Stimulated activated CD8-positive, alpha-beta memory T cell treated with anti-CD3 and anti-CD28 coated beads, Interleukin-12 subunit alpha, Interleukin-12 subunit beta, amount 100 ng/mL, for 24 hours (primary cell): Measurements from ENCODE around the gene NATD1.
A peak's percentile ranks its signal among the peaks of the same experiment; 100 is the strongest.

Source experiments
- DNase-seq: peaks from one replicate; pipeline ENCODE4 v3.0.0-alpha.2; 2020; ENCODE audit errors: extremely low read depth

NATD1 gene

DNA sequence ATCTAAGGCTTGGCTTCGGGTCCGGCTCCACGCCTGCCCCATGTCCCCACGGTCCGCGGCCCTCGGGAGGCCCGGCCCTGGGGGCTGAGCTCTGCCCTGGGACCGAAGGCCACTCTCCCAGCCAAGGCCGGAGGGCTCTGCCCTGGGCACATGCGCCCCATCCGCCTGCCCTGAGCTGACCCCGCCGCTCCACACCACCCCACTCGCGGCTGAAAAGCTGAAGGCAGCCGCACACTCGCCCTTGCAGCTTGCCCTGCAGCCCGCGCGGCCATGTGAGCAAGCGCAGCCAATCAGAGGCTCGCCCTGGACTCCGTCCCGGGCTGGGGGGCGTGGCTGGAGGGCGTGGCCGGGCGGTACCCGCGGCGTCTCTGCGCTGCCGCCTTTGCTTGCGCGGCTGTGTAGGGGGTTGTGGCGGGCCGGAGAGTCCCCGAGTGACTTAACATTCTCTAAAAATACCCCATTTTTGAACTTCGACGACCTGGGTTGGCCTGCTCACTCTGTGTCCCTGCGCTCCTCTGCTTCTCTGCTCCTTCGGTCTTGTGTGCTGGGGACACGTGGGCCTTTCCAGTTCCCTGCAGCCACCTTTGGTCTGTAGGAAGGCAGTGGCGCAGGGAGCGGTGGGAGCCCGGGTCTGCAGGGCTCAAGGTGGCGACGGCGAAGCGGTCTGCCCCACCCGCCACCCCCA lies 22.5 kb upstream of the NATD1 start:
- DNase-seq: peak; percentile 92

DNA sequence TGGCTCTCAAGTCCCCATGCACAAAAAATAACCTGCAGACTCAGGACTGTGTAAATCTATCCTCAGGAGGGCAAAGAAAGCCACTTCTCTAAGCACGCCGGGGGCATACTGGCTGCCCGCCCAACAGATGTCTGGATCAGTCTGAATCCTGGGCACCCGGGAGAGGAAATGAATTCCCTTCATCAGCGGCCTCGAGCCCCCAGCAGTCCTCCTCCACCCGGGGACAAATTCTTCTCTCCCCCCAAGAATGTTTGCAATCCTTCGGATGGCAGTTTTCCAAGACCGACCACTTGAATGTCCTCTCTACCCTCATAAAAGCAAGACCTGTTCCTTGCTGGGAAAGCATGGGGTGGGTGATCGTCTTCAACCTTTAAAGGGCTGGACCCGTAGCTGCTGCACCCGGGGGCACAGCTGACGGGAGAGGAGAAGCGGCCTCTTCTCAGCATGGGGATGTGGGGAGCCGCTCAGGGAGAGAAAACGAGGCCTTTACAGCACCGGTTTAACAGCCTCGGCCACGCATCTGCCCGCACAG lies 21.9 kb upstream of the NATD1 start:
- DNase-seq: no peak

DNA sequence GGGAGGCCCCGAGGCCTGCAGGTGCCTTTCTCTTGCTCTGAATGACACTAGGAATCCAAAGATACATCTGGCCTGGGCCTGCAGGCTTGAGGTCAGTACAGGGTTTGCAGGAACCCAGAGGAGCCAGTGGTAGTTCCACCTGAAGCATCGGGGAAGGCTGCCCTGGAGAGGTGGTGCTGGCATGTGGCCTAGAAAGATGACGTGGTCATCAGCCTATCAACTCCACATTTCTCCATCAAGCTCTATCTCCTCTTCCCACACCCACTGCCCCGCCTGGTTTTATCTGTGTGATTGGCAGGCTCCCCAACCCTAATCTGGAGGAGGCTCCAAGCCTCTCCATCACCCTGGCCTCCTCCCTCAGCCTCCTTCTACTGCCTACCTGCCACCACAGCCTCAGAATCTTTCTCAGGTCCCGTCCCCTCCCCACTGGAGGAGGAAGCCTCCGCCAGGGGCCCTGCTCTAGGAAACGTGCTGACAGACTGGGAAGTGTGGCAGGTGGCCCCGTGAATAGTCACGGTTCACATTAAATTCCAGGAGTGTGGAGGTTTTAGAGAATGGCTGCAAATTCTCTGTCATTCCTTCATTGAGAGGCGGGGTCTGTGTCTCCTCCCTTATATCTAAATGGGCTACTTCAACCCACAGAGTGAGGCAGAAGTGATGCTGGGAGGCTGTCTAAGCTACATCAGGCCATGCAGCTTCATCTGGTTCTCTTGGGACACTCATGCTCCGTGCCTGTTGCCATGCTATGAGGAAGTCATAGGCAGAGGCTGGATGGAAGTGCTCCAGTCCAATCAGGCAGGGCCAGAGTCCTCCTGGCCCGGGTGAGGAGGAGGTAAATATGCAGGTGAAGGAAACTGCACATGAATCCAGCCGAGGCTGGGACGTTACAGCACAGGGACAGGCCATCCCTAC lies 19.9 kb upstream of the NATD1 start:
- DNase-seq: no peak

DNA sequence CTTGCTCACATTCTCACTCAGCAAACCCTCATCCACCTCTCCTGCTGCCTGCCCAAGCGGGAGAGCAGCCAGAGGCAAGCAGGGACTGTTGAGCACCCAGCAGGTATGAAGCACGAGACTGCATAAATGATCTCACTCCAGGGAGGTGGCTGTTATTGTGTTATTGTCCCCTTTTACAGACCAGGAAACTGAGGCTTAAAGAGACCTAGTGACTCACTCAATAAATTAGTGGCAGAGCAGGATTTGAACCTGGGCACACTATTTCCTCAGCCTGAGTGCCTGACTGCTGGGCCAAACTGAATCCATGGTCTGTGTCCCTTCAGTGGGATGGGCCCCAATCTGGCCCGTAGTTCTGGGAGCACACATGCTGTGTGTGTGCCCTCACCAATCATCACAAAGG lies 19.0 kb upstream of the NATD1 start:
- DNase-seq: no peak

DNA sequence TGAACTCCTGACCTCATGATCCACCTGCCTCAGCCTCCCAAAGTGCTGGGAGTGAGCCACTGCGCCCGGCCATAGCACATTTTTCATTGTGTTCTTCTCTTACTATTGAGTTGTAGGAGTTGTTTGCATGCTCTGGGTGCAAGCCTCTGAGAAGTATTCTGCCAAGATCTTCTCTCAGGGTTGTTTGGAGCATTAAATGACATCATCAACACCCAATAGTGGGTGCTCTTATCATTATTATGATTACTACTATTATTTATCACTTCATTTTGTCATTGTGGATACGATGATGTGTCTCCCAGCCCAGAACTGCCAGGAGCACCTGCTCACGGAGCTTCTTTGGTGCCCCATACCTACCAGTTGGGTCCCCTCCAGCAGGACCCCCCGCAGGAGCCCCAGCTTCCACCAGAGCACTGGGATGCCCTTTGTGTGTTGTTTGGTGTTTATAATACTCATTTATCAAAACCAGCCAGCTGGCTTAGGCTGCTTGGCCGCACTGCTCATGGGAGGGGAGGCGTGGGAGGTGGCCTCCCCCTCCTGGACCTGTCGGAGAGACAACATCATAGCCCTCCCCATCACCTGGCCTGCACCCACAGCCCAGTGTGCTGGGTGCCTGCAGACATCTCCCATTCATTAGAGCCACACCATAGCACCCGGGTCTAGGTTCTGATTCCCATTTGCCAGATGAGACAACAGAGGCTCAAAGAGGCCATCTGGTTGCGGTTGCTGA lies 18.4 kb upstream of the NATD1 start:
- no peak for DNase-seq

DNA sequence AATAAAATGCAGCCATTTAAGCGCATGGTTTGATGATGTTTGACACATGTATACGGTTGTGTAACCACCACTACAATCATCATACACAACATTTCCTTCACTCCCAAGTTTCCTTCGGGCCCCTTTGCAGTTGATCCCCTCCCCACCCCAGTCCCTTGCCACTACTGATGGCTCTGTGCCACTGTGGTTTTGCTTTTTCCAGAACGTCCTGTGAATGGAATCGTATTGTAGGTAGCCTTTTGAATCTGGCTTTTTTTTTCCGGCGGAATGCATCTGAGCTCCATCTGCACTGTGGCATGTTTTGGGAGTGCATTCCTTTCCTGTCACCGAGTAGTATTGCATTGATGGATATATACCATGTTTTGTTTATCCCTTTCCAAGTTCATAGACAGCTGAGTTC lies 16.2 kb upstream of the NATD1 start:
- no peak for DNase-seq

DNA sequence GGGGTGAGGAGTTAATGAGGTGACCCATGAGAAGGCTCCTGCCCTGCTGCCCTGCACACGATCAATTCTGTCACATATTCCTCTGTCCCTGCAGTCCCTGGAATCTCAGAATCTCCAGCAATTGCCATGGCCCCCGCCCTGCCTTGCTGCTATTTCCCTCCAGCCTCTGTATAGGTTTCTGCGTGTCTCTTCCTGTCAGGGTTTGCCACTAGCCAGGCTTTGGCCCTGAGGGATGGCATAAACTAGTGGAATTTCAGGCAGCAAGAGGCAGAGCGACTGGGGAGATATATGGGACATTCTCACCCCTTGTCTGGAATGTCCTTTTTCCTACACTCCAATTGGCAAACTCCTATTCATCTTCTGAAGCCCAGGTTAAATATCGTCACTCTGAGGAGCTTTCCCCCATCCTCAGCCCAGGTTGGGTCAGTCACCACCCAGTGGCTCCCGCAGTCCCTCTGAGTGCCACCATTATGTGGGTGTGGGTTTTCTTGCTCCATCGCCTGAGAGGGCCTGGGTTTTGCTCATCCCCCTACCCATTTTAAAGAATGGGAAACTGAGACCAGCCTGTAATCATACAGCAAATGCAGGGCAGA lies 15.5 kb upstream of the NATD1 start:
- DNase-seq: no peak

DNA sequence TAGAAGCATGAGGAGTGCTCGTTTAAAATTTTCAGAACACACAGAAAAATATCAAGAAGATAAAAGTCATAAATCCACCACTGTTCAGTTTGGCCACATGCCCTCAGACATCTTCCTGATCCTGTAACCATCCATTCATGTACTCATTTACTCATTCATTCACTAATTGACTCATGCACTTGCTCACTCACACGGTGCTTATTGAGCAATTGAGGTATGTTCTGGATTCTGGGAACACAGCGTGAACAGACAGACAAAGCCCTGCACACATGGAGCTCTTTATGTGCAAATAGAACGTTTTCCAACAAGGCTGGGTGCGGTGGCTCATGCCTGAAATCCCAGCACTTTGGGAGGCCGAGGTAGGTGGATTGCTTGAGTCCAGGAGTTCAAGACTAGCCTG lies 10.2 kb upstream of the NATD1 start:
- DNase-seq: no peak

DNA sequence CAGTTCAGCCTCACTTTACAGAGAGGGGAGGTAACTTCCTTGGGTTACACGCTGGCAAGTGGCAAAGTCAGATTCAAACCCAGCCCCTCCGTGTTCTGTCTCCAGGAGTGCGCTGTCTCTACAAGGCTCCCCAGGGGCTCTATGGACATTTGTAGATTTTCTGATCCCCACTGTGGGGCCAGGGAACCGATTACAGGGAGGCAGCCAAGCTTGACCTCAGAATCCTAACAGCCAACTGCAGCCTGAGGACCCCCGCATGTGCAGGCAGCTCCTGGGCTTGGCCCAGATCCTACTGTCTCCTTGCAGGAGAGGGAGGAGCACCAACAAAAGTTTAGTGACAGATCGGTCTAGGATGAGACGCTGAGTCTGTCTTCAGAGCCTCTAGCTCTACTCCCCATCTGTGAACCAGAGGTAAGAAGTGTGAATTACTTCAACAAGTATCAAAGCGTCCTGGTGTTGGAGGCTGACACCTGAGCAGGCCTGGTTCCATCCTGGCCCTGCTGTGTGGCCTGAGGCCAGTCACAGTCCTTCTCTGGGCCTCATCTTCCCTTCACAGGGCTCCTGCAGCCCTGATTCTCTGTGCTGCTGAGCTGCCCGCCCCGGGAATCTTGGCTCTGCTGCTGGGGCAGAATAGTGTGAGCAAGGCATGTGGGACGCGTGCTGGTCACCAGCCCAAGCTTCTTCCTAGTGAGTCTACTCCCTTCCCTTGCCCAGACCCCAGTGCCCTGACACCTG lies 9.2 kb upstream of the NATD1 start:
- DNase-seq: no peak

DNA sequence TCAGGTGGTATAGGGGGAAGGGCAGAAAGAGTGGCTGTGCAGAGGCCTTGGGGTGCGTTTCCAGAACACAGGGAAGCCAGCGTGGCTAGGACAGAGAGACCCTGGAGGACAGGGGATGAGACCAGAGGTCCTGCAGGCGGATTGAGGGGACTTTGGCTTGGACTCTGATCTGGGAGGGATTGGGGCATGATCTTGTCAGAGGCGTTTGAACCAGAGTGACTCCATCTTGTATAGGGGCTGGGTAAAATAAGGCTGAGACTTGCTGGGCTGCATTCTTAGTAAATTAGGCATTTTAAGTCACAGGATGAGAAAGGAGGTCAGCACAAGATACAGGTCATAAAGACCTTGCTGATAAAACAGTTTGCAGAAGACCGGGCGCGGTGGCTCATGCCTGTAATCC lies 5.4 kb upstream of the NATD1 start:
- DNase-seq: no peak

DNA sequence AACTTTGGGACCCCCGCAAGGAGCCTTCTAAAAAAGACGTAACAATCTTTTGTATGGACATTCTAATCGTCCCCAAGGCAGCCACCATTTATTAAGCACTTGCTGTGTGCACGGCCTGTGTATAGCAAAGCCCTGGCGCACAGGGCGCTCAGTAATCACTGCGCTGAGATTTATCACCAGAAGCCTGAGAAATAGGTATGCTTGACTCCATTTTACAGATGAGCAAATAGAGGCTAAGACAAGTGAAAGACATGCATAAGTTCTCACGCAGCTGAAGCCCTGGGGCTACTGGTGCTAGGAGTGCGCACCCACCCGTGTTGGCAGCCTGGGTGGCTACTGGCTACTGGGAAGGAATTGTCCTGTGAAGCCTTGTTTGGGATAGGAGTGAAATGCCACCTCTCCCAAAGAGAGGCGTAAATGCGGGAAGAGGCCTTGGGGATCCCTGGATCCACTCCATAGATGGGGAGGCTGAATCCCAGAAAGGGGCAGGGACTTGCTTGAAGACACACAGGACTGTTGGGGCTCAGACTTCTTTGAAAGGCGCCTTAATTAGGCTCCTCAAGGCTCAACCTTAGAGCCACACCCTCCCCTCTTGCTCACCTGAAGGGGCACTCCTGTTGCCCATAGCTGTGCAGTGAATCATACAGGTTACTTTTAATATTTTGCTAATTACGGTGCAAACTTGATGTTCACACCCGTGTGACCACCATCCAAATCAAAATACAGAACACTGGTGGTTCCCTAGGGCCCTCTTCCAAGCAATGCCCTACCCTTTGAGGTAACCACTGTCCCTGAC lies 634 bp upstream of the NATD1 start:
- no peak for DNase-seq

DNA sequence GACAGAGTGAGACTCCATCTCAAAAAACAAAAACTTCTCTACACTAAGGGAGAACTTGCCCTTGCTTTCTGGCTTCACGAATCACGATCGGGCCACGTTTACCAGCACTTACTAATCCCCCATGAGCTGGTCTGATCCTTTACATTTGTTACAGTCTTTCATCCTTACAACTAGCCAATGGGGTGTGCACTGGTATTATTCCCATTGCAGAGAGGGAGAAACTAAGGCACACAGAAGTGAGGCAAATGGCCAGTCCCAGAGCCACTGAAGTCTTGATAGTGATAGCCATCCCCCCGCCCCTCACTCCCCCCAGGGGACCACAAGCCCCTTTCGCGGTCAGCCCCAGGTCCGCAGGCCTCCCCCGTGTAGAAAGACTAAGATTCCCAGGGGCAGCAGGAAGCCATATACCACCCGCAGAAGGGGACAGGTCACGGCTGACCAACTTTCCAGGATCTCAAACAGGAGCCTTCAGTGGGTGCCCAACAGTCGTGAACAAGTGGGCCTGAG lies 868 bp downstream of the NATD1 start:
- DNase-seq: no peak

DNA sequence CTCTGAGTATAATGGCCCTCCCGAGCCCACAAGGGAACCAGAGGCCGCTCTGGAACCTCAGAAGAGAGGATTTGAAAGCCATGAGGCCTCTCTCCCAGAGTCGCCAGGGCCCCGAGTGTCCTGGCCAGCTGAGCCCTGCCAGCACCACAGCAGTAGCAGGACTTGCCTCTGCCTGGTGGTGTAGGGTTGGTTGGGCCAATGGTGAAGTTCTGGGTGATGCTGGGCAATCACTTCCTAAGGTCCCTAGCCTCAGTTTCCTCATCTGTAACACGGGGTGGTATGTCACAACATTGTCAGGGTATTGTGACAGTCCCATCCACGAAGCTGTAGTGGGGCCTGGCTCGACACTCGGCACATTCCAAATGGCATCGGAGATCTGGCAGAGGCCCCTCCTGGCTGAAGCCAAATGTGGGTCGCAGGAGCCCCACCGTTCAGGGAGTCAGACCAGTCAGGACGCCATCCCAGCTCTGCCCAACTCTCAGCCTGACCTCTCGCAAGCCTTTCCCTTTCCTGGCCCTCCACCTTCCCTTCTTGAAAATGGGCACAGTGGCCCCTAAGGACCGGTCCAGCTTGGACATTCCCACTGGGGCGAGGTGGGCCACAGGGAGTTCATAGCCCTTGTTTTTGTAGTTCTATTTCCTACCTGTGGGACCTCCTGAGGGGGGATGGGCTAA lies 1.7 kb downstream of the NATD1 start:
- DNase-seq: no peak

DNA sequence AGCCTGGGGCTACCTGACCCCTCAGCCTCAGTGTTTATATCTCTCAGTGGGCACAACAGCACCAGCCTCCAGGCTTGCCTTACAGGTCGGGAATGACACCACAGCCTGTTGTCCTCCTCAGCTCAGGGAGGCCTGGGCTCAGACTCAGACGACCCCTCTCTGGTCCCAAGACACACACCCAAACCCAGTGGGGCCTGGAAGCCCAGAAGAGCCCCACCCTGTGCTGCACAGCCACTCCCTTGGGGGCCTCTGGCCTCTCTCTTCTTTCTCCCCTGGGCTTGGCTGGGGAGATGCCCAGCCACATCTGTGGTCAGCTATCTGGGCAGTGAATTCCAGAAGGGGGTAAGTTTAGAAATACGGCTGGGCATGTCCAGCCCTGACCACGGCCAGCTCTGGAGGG lies 2.4 kb downstream of the NATD1 start:
- DNase-seq: no peak

DNA sequence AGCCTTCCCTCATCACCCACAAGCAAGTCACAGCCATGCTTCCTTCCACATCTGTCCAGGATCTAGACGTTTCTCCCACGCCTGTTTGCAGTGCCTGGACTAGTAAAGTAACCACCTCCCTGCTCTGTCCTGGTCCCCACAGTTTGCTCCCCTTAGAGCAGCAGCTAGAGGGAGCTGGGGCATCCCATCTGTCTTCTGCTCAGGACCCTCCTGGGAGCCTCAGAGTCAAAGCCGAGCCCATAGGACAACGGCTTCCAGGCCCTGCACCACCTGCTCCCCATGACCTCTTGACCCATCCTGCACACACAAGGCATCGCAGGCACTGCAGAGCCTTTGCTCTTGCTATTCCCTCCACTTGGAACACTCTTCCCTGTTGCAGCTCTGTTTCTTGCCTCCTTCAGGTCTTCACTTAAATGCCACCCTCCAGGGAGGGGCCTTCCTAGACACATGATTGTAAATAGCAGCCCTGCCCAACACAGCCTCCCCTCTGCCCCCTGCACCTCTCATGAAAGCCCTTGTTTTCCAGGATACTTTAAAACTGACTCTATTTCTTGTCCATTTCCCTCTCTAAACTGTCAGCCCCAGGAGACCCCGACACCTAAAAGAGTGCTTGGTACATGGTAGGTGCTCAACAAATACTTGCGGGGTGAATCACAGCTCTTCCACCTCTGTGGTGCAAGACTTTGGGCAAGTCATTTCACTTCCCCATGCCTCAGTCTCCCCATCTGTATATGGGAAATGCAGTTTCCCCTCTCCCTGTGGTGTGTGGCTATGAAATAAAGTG lies 3.1 kb downstream of the NATD1 start:
- DNase-seq: no peak

DNA sequence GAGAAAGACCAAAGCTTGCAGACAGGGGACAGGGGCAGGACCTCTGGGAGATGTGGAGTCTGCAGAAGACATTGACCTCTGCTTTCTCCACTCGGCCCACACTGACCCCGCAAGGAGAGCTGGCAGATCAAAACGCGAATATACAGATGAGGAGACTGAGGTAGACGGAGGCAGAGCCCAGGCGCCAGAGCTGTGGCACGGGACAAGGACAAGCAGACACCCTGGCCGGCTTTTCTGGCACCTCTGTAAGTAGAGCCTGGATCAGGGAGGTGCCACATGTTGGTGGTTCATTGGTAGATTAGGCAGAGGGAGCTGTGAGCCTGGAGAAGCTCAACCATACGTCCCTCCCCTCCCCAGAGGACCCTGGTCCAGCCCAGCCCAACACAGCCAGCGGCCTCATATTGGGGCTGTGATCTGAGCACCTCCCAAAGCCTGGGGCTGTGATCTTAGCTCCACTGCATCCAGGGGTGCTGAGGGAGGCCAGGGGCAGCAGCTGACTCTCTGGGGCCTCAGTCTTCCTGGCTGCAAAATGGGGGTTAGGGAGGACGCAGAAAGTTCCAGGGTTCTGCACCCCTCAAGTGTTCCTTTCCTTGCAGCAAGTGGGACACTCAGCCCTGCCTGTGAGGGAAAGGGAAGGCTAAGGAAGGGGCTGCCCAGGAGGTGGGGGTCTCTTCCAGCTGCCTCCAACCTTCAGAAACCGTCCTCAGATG lies 4.0 kb downstream of the NATD1 start:
- DNase-seq: no peak

DNA sequence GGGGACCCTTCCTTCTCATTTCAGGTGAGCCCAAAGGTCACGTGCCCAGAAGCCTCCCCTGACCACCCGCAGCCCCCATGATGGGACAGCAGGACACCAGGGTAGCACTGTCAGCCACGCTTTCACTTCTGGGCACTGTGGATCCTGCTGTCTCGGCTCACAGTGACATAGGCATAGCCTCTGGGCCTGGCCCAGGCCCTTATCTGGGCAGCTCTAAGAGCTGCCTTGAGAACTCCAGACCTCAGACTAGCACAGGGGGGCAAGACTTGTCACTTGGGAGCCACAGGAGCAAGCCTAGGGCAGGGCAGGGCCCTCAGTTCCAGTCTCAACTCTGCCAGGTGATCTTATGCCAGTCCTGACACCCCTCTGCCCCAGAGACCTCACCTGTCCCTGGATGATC lies 4.7 kb downstream of the NATD1 start:
- DNase-seq: no peak

DNA sequence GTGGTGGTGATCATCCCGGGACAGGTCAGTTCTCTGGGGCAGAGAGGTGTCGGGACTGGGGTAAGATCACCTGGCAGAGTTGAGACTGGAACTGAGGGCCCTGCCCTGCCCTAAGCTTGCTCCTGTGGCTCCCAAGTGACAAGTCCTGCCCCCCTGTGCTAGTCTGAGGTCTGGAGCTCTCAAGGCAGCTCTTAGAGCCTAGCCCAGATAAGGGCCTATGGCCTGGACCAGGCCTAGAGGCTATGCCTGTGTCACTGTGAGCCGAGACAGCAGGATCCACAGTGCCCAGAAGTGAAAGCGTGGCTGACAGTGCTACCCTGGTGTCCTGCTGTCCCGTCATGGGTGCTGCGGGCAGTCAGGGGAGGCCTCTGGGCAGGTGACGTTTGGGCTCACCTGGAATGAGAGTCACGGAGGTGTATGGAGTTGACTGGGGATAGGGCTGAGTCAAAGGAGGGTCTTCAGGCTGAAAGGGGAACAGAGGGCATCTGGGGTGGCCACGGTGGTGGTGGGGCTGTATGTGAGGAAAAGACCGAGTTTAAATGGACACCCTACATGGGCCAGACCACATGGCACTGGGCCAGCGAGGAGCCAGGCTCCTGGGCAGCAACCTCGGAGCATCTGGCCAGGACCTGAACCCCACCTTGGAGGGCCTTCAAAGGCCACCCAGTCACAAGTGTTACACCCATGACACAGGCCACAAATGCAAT lies 5.5 kb downstream of the NATD1 start:
- no peak for DNase-seq
